Activated naive CD4-positive, alpha-beta T cell treated with anti-CD3 and anti-CD28 coated beads for 36 hours (primary cell): ENCODE results near the gene LAMTOR2. TPM values are rescaled to one million over a fixed set of nuclear protein-coding genes. Genes with fewer than 3 reads are reported as not detected.

Experiments used
- CTCF ChIA-PET: fragments of 350-600 bp; sonication (Branson Sonifier 250); formaldehyde crosslinking; loops from one replicate; lab custom pipeline; 2021; ENCODE audit warnings: antibody characterized with exemption; lab: Charles Lee
- DNase-seq: peaks from one replicate; pipeline ENCODE4 v3.0.0-alpha.2; 2020
- H3K27ac Mint-ChIP-seq: one replicate; pipeline ENCODE4 v1.8.0; 2021; ENCODE audit warnings: mild to moderate bottlenecking, mixed read lengths
- H3K27me3 Mint-ChIP-seq: one replicate; pipeline ENCODE4 v1.8.0; 2021; ENCODE audit warnings: low read depth, mixed read lengths
- H3K36me3 Mint-ChIP-seq: one replicate; pipeline ENCODE4 v1.8.0; 2021; ENCODE audit warnings: low read depth, mixed read lengths
- H3K4me1 Mint-ChIP-seq: one replicate; pipeline ENCODE4 v1.8.0; 2021; ENCODE audit warnings: low read depth, mixed read lengths
- H3K4me3 Mint-ChIP-seq: one replicate; pipeline ENCODE4 v1.8.0; 2021; ENCODE audit warnings: mild to moderate bottlenecking, moderate library complexity, mixed read lengths
- H3K9me3 Mint-ChIP-seq: one replicate; pipeline ENCODE4 v1.8.0; 2021; ENCODE audit warnings: mixed read lengths
- intact Hi-C: fragments of 100-400 bp; cut with micrococcal nuclease; formaldehyde crosslinking; loops from one replicate; pipeline ENCODE4 v1.15.1; 2023
- total RNA-seq, 2 experiments: library from RNA; stranded (reverse); gene quantifications; one replicate each; pipeline ENCODE4 v1.2.3, GENCODE V29; 2021

Gene LAMTOR2
- total RNA-seq, 2 experiments from 2014 or later: 54.9 to 55.9 TPM

DNA sequence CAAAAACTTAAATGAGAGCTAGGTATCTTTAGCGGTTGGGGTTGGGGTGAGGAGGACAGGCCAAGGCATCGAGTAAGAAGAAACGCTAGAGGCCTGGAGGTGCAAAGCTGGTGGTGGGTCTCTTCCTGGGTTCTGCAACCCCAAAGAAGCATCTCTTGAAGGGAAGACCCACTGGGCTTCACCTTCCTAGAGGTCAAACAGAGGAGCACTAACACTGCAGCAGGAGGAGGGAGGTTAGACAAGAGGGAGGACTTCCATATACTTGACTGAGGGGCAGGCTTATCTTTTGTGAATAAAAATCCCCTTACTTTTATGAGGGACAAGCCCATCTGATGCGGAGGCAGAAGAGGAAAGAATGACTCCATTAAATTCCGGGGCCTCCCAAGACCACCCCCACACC lies 25.2 kb downstream of the LAMTOR2 start:
- Mint-ChIP-seq H3K36me3 (no peaks in the 10 kb centered on the region), H3K4me1 (peaks cover 5% of the 10 kb centered on the region), H3K27ac (no peak overlapping the region), H3K27me3 (peaks cover 16% of the 10 kb centered on the region), H3K4me3 (no peak overlapping the region), H3K9me3 (no peaks in the 10 kb centered on the region)
- DNase-seq: no peak
- intact Hi-C loops: no loop called here
- CTCF ChIA-PET: interaction anchor here (2.2 kb wide), 1 partner anchor 13 kb away, joined by 19 read pairs; no protein-coding TSS in a partner anchor

- intact Hi-C loops: no loop called here
- Mint-ChIP-seq H3K9me3 (no peaks in the 10 kb centered on the region), H3K4me1 (peaks cover 5% of the 10 kb centered on the region), H3K27ac (no peak overlapping the region), H3K27me3 (peaks cover 16% of the 10 kb centered on the region), H3K4me3 (no peak overlapping the region), H3K36me3 (no peaks in the 10 kb centered on the region)
- CTCF ChIA-PET: interaction anchor here (2.2 kb wide), 1 partner anchor 14 kb away, joined by 19 read pairs; no protein-coding TSS in a partner anchor
- DNase-seq: no peak
These were observed 25.8 kb downstream of the LAMTOR2 start for GRCh38 chr1:156080241-156080862.

GRCh38 chr1:156080863-156081179 lies 26.2 kb downstream of the LAMTOR2 start:
- Mint-ChIP-seq H3K27me3 (peaks cover 16% of the 10 kb centered on the region), H3K27ac (no peak overlapping the region), H3K9me3 (no peaks in the 10 kb centered on the region), H3K4me1 (peaks cover 5% of the 10 kb centered on the region), H3K36me3 (no peaks in the 10 kb centered on the region), H3K4me3 (peak overlapping the region; percentile 45)
- no peak for DNase-seq
- intact Hi-C loops: no loop called here
- CTCF ChIA-PET: no interaction called here

DNA sequence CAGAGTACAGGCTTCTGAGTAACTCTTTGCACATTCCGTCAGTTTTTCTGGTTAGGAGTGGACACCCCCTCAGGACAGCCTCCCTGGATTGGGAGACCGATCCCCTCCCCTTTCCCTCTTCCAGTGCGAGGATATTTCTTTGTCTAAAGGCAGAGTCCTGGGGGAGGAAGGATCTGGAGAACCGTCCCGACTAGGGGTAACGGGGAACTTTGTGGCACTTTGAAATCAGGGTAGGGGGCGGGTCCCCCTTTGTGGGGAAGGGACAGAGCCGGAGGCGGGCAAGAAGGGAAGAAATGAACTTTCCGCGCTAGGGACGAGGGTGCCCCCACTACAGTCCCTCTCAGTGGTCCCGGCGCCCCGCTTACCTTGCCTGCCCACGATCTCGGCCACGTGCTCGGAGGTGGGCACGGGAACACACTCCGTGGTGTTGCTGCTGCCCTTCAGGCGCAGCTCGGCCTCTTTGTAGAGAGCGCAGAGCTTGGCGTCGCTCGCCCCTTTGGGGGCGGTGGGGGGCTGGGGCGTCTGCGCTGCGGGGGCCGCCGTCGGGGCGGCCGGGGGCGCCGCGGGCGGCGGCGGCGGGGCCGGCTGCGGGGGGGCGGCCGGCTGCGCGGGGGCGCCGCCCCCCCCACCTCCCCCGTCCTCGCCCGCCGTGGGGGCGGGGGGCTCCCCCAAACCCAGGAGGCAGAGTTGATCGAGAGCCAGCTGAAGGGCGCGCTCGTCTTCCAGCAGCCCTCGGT lies 26.8 kb downstream of the LAMTOR2 start:
- peak overlapping the region; percentile 75 for H3K4me3 Mint-ChIP-seq
- CTCF ChIA-PET: interaction anchor here (2.5 kb wide), 1 partner anchor 16 kb away, joined by 6 read pairs; no protein-coding TSS in a partner anchor
- intact Hi-C loops: no loop called here
- peaks cover 5% of the 10 kb centered on the region for H3K4me1 Mint-ChIP-seq
- DNase-seq: no peak
- H3K27me3 Mint-ChIP-seq: peaks cover 20% of the 10 kb centered on the region
- H3K36me3 Mint-ChIP-seq: no peaks in the 10 kb centered on the region
- H3K9me3 Mint-ChIP-seq: no peaks in the 10 kb centered on the region
- no peak overlapping the region for H3K27ac Mint-ChIP-seq

- Mint-ChIP-seq H3K27ac (no peak overlapping the region), H3K36me3 (no peaks in the 10 kb centered on the region), H3K4me3 (peak overlapping the region; percentile 75), H3K27me3 (peaks cover 22% of the 10 kb centered on the region), H3K4me1 (peaks cover 5% of the 10 kb centered on the region), H3K9me3 (no peaks in the 10 kb centered on the region)
- intact Hi-C loops: loop anchor here (1.0 kb wide), 1 partner anchor 28 kb away; the partner anchor contains the start of gene LAMTOR2
- DNase-seq: no peak
- CTCF ChIA-PET: interaction anchor here (1.2 to 3.5 kb wide), 4 partner anchors 9 to 46 kb away, joined by 3 to 28 read pairs (median 8); no protein-coding TSS in a partner anchor
These were observed 27.3 kb downstream of the LAMTOR2 start for GRCh38 chr1:156081917-156082308.

DNA sequence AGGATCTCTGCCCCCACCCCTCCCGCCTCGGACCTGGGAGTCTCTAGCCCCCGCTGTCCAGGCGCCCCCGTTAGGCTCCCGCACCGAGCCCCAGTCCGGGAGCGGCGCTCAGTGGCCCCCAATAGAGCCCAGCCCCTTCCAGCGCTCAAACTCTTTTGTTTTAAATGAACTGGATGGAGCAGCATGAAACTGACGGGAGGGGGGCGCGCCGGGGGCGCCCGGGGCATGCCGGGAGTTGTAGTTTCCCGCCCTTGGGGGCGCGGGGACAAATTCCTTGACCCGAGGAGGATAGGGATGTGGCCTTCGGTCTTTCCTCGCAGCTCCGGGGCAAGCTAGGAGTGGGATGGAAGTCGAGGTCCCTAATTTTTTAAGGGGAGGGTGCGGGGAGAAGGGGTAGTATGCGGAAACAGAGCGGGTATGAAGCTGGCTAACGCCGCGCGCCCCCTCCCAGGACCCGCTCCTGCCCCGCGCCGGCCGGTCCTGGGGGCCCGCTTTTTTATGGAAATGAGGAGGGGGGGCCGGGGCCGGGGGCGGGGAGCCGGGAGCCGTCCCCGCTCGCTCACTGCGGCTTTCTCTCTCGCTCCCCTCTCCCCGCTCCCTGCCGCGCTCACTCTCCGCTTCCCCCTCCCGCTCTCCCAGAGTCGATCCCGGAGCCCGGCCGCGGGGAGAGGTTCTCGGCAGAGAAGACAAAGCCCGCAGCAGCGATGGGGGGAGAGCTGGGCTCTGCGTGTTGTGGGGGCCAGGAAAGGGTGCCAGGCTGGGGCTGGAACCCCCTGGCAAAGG lies 27.9 kb downstream of the LAMTOR2 start, which contains the start of gene MEX3A:
MEX3A (minus strand) TSS at position 157 of the 783 bp plus-strand sequence. CDS start 467 bp downstream, outside the sequence.
- Mint-ChIP-seq H3K27ac (no peak within 1 kb of the TSS), H3K4me3 (peak within 1 kb of the TSS; percentile 75)
- CTCF ChIA-PET: interaction anchor here (1.0 to 3.5 kb wide), 5 partner anchors 9 to 223 kb away, joined by 3 to 28 read pairs (median 6); no protein-coding TSS in a partner anchor

GRCh38 chr1:156083800-156084790 lies 29.5 kb downstream of the LAMTOR2 start:
- DNase-seq: no peak
- Mint-ChIP-seq H3K36me3 (no peaks in the 10 kb centered on the region), H3K9me3 (no peaks in the 10 kb centered on the region), H3K4me3 (no peak overlapping the region), H3K27ac (no peak overlapping the region), H3K4me1 (peaks cover 5% of the 10 kb centered on the region), H3K27me3 (peaks cover 27% of the 10 kb centered on the region)
- intact Hi-C loops: no loop called here
- CTCF ChIA-PET: interaction anchor here (1.0 to 3.5 kb wide), 4 partner anchors 13 to 140 kb away, joined by 3 to 28 read pairs (median 4); no protein-coding TSS in a partner anchor

More for the DNA sequence above, 27.9 kb downstream of the LAMTOR2 start, which contains the start of gene MEX3A:
- intact Hi-C loops: loop anchor here (1.0 kb wide), 1 partner anchor 28 kb away; the partner anchor contains the start of gene LAMTOR2
- Mint-ChIP-seq H3K4me1 (peaks cover 5% of the 10 kb centered on the region), H3K27me3 (peaks cover 26% of the 10 kb centered on the region), H3K36me3 (no peaks in the 10 kb centered on the region), H3K9me3 (no peaks in the 10 kb centered on the region)
- DNase-seq: peak; percentile 61

DNA sequence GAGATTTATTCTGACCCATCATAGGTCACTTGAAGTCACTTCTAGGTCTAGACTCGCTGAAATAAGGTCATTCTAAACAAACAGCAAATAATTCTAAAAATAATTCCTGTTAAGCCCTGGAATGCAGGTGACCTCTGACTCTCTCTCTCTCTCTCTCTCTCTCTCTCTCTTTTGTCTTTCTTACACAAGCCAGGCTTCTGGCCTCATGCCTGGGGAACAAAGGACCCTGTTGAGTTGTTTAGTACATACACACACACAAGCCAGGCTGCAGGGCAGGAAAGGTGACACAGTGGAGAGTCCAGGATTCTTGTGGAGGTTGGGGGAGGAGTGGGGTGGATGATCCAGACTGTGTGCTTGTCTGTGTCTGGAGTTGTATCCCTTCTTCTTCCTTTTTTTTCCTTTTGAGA lies 31.7 kb downstream of the LAMTOR2 start:
- CTCF ChIA-PET: interaction anchor here (0.6 to 16.2 kb wide), 2 partner anchors 43 to 916 kb away, joined by 4 to 737 read pairs; no protein-coding TSS in a partner anchor
- intact Hi-C loops: no loop called here
- Mint-ChIP-seq H3K27me3 (peaks cover 26% of the 10 kb centered on the region), H3K4me1 (peaks cover 5% of the 10 kb centered on the region), H3K9me3 (no peaks in the 10 kb centered on the region), H3K27ac (no peak overlapping the region), H3K4me3 (no peak overlapping the region), H3K36me3 (no peaks in the 10 kb centered on the region)
- DNase-seq: no peak

- Mint-ChIP-seq H3K27ac (no peak overlapping the region), H3K27me3 (peaks cover 19% of the 10 kb centered on the region), H3K9me3 (no peaks in the 10 kb centered on the region), H3K36me3 (no peaks in the 10 kb centered on the region), H3K4me3 (no peak overlapping the region), H3K4me1 (no peaks in the 10 kb centered on the region)
- CTCF ChIA-PET: interaction anchor here (0.6 to 16.2 kb wide), 7 partner anchors 17 to 367 kb away, joined by 3 to 737 read pairs (median 7); partner anchors contain the start of gene LMNA
- intact Hi-C loops: loop anchor here (1.0 to 2.0 kb wide), 4 partner anchors 41 to 229 kb away; no protein-coding TSS in a partner anchor
- DNase-seq: no peak
These were observed 35.1 kb downstream of the LAMTOR2 start for GRCh38 chr1:156089704-156090103.

GRCh38 chr1:156090138-156090839 lies 35.7 kb downstream of the LAMTOR2 start:
- Mint-ChIP-seq H3K4me3 (no peak overlapping the region), H3K36me3 (no peaks in the 10 kb centered on the region), H3K4me1 (peaks cover 4% of the 10 kb centered on the region), H3K9me3 (no peaks in the 10 kb centered on the region), H3K27me3 (peaks cover 19% of the 10 kb centered on the region), H3K27ac (no peak overlapping the region)
- intact Hi-C loops: loop anchor here (1.0 to 2.0 kb wide), 4 partner anchors 40 to 229 kb away; no protein-coding TSS in a partner anchor
- no peak for DNase-seq
- CTCF ChIA-PET: interaction anchor here (0.7 to 16.2 kb wide), 14 partner anchors 14 to 142 kb away, joined by 3 to 737 read pairs (median 6); partner anchors contain the start of gene LMNA
